ENCODE measurements around the gene ZNF668.

- TF ChIP-seq CTCF (IDR thresholded peaks at IDR 0.05), result no peak
- TF ChIP-seq POLR2AphosphoS5 (IDR thresholded peaks at IDR 0.05), result no peak
Measured at GRCh38 chr16:31020536-31020935, 53.5 kb downstream of the ZNF668 start.
